Stimulated activated CD4-positive, alpha-beta T cell treated with anti-CD3 and anti-CD28 coated beads, Interleukin-12 subunit alpha, Interleukin-12 subunit beta, amount 100 ng/mL, for 24 hours (primary cell): Measurements from ENCODE around the gene CRIM1.

ENCODE experiments used
- DNase-seq, 2 experiments: peaks; one replicate each; pipeline ENCODE4 v3.0.0-alpha.2; 2020; ENCODE audit warnings: low read depth in 2 of 2

Gene CRIM1

GRCh38 chr2:36516136-36516870 lies 160.7 kb downstream of the CRIM1 start:
- DNase-seq: no peak

- no peak for DNase-seq
Observed at GRCh38 chr2:36520431-36520830, 164.9 kb downstream of the CRIM1 start.

GRCh38 chr2:36523153-36523552 lies 167.6 kb downstream of the CRIM1 start:
- DNase-seq: no peak

- no peak for DNase-seq
Observed at GRCh38 chr2:36525245-36525644, 169.7 kb downstream of the CRIM1 start.

- DNase-seq: no peak
Observed at GRCh38 chr2:36526226-36526625, 170.6 kb downstream of the CRIM1 start.

- no peak for DNase-seq
Observed at GRCh38 chr2:36528274-36528673, 172.7 kb downstream of the CRIM1 start.

GRCh38 chr2:36528766-36529392 lies 173.3 kb downstream of the CRIM1 start:
- no peak for DNase-seq

- no peak for DNase-seq
Observed at GRCh38 chr2:36530178-36530982, 174.8 kb downstream of the CRIM1 start.

- no peak for DNase-seq
Observed at GRCh38 chr2:36530983-36531354, 175.4 kb downstream of the CRIM1 start.

- DNase-seq: no peak
Observed at GRCh38 chr2:36534275-36534799, 178.8 kb downstream of the CRIM1 start.

- DNase-seq: no peak
Observed at GRCh38 chr2:36535099-36535498, 179.5 kb downstream of the CRIM1 start.

- no peak for DNase-seq
Observed at GRCh38 chr2:36536776-36537175, 181.2 kb downstream of the CRIM1 start.

- DNase-seq: no peak
Observed at GRCh38 chr2:36538335-36538734, 182.8 kb downstream of the CRIM1 start.

GRCh38 chr2:36539631-36540030 lies 184.1 kb downstream of the CRIM1 start:
- no peak for DNase-seq

GRCh38 chr2:36540986-36541754 lies 185.6 kb downstream of the CRIM1 start:
- no peak for DNase-seq

GRCh38 chr2:36541891-36542595 lies 186.5 kb downstream of the CRIM1 start:
- DNase-seq: no peak

- DNase-seq: no peak
Observed at GRCh38 chr2:36544638-36545338, 189.2 kb downstream of the CRIM1 start.

- DNase-seq: no peak
Observed at GRCh38 chr2:36545871-36546416, 190.4 kb downstream of the CRIM1 start.

GRCh38 chr2:36547906-36548305 lies 192.3 kb downstream of the CRIM1 start:
- DNase-seq: no peak

GRCh38 chr2:36549165-36549574 lies 193.6 kb downstream of the CRIM1 start:
- DNase-seq: no peak
